Measurements from ENCODE around the gene RNF8.
"Not testable (repeated sequence)": the region's sequence is repeated elsewhere in the genome, so short reads cannot be mapped to it uniquely, and the experiment has no call there.

The RNF8 gene, protein sequence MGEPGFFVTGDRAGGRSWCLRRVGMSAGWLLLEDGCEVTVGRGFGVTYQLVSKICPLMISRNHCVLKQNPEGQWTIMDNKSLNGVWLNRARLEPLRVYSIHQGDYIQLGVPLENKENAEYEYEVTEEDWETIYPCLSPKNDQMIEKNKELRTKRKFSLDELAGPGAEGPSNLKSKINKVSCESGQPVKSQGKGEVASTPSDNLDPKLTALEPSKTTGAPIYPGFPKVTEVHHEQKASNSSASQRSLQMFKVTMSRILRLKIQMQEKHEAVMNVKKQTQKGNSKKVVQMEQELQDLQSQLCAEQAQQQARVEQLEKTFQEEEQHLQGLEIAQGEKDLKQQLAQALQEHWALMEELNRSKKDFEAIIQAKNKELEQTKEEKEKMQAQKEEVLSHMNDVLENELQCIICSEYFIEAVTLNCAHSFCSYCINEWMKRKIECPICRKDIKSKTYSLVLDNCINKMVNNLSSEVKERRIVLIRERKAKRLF

DNA sequence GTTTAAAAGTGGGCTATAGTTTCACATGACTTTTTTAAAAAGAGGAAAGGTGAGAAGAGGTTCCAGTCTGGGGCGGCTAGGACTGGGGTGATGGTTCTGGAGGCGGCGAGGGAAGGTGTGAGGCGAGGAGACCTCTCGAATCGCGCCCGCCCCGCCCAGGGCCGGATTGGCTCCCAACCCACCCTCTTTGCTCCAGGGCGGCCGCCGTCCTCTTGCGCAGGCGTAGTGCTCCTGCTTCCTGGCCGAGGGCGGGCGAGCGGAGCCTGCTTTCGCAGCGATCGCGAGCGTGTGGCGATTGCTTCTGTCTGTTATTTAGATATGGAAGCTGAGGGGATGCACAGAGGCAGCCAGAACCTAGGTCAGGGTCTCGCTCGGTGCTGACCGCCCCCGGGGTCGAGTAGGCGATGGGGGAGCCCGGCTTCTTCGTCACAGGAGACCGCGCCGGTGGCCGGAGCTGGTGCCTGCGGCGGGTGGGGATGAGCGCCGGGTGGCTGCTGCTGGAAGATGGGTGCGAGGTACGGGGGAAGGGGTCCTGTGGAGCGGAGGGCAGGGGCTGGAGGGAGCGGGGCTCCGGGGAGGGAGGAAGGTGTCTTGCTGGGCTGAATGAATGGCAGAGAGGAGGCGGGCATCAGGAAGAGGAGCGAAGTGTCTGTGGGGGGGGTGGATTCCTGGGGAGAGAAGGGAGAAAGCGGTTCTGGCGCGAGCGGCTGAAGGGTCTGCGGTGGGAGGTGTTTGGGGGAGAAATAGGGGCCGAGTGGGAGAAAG lies at the start of gene RNF8:
Gene RNF8 (plus strand): TSS at position 223 of the 765 bp plus-strand sequence. CDS start 182 bp downstream, at position 405.
- peak within 1 kb of the TSS; percentile 71 for H3K27ac ChIP-seq
- peak; percentile 97 for DNase-seq (ENCODE audit: low spot score)
- TF ChIP-seq, protein P1, sequence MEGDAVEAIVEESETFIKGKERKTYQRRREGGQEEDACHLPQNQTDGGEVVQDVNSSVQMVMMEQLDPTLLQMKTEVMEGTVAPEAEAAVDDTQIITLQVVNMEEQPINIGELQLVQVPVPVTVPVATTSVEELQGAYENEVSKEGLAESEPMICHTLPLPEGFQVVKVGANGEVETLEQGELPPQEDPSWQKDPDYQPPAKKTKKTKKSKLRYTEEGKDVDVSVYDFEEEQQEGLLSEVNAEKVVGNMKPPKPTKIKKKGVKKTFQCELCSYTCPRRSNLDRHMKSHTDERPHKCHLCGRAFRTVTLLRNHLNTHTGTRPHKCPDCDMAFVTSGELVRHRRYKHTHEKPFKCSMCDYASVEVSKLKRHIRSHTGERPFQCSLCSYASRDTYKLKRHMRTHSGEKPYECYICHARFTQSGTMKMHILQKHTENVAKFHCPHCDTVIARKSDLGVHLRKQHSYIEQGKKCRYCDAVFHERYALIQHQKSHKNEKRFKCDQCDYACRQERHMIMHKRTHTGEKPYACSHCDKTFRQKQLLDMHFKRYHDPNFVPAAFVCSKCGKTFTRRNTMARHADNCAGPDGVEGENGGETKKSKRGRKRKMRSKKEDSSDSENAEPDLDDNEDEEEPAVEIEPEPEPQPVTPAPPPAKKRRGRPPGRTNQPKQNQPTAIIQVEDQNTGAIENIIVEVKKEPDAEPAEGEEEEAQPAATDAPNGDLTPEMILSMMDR (conservative IDR thresholded peaks at IDR 0.05; ENCODE audit: low read depth) = no peak
- ChIA-PET CTCF (no interaction called here), POLR2A (ENCODE audit: low non-redundant PET) (interaction anchor here (0.9 kb wide), 1 partner anchor 9 kb away, joined by 4 read pairs; no protein-coding TSS in a partner anchor)

DNA sequence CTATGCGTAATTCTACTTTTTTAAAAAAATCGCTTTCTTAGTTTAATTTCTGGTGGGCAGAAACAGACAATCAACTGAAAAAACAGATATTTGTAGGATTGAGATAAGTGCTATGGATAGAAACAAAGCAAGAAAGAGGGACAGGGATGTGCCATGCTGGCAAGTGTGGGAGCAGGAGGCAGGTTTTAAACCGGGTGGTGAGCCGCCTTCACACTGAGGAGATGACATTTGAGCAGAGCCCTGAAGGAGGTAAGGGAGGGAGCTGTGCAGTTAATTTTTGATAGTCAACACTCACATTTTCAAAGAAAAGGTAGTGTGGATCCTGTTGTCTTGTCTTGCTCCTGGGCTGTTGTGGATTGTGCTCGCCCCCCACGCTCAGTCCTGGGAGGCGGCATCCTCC lies 49.0 kb upstream of the RNF8 start:
- CTCF ChIA-PET = interaction anchor here (1.3 to 3.8 kb wide), 2 partner anchors 9 to 62 kb away, joined by 3 to 17 read pairs; no protein-coding TSS in a partner anchor
- TF ChIP-seq, protein P1 (conservative IDR thresholded peaks at IDR 0.05; ENCODE audit: low read depth) = no peak
- H3K27ac ChIP-seq = no peak overlapping the region
- POLR2A ChIA-PET (ENCODE audit: low non-redundant PET) = no interaction called here
- no peak for DNase-seq (ENCODE audit: low spot score)

DNA sequence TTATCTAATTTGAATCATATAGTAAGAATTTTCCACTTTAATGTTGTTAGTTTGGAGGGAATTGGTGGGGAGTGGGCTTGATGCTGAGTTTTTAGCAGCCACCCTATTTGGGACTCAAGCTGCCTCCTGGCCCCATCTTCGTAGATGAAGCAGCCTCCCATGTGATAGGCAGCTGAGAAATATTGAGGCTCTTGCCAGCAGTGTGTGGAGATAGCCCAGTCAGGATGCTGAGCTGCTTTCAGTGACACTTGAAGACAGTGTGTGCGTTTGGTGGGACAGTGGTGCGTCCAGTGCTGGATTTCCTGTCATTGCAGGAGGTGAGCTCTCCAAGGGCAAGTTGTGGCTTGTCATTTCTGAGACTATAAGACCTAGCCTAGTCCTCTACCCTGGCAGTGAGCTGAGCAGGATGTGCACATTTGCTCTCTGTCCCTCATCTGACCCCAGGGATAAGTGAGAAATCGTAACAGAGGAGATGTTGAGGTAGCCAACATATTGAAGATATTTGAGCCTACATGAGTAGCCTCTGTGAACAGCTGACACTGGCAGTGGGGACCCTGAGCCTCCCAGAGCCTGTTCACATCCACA lies 47.9 kb upstream of the RNF8 start:
- POLR2A ChIA-PET (ENCODE audit: low non-redundant PET) = no interaction called here
- TF ChIP-seq, protein P1 (conservative IDR thresholded peaks at IDR 0.05; ENCODE audit: low read depth) = no peak
- CTCF ChIA-PET = interaction anchor here (0.5 to 3.8 kb wide), 2 partner anchors 8 to 47 kb away, joined by 3 to 17 read pairs; no protein-coding TSS in a partner anchor
- DNase-seq (ENCODE audit: low spot score) = peak; percentile 13
- peak overlapping the region; percentile 23 for H3K27ac ChIP-seq

DNA sequence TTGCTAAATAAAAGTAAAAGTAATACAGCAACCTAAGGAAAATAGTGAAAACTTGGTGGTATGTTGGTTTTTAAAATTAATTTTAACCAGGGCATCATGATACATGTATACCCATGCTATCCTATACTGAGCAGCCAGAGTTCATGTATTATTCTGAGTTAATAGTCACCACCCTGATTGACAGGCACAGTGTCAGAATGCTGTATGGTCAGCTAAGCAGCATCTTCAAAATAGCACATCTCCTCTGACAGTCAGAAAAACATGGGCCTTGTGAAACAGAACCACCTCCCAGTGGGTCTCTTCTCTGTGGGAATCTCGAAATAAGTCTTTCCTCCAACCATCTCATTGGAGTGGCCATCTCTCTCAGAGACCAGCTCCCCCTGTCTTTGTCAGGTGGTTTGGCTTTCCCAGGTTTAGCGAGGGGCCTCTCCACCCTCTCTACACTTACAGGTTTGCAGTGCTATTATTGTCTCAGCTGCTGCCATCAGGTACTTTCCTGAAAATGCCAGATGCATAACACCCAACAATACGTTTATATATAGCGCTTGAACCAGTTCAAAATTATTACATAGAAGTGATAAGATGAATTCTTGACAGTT lies 47.1 kb upstream of the RNF8 start:
- POLR2A ChIA-PET (ENCODE audit: low non-redundant PET) = no interaction called here
- no peak overlapping the region for H3K27ac ChIP-seq
- TF ChIP-seq, protein P1 (conservative IDR thresholded peaks at IDR 0.05; ENCODE audit: low read depth) = no peak
- CTCF ChIA-PET = interaction anchor here (3.8 kb wide), 1 partner anchor 7 kb away, joined by 17 read pairs; no protein-coding TSS in a partner anchor
- DNase-seq (ENCODE audit: low spot score) = no peak

DNA sequence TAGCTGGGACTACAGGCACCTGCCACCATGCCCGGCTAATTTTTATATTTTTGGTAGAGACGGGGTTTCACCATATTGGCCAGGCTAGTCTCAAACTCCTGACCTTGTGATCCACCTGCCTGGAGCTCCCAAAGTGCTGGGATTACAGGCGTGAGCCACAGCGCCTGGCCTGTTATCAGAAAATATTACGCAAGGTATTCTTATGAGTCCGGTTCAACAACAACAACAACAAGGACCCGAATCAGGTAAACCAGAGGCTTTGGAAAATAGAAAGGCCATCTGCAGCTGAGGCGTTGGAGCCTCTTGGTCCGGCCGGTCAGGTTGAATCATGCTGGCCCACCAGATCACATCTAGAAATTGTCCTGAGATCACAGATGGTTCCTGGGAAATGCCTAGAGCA lies 46.3 kb upstream of the RNF8 start:
- CTCF ChIA-PET = interaction anchor here (0.5 kb wide), 1 partner anchor 19 kb away, joined by 3 read pairs; no protein-coding TSS in a partner anchor
- POLR2A ChIA-PET (ENCODE audit: low non-redundant PET); DNase-seq (ENCODE audit: low spot score); H3K27ac ChIP-seq: not testable (repeated sequence)

DNA sequence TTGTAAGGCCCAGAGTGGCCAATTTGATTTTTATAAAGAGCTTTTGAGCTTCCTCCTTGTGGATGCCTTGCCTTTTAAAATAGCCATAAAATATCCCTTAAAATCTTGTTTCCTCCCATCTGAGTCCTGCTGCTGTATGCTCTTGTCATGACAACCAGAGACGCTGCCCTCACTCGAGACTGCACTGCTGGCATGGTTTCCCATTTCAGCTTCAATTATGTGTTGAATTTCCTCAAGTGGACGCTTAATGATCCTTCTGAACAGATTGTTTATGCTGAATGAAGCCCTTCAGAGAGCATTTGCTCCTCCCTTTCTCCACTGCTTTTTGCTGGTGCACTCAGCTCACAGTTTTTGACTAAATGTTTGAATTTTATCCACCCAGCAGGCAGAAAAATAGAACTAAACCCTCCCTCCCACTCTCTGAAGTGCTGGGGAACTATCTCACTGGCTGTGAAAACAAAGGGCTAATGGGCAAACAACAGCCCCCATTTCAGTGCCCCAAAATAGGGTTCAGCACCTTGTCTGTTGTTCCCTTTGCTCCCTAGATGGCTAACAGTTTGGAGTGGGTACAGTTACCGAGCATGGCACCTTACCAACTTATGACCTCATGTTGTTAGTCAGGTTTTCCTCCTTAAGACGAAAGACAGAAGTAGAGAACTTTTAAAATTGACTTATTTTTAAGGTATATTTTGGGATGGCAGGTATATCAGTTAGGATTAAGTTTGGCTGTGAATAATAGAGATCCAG lies 45.5 kb upstream of the RNF8 start:
- no peak for DNase-seq (ENCODE audit: low spot score)
- CTCF ChIA-PET = interaction anchor here (0.5 kb wide), 1 partner anchor 18 kb away, joined by 3 read pairs; no protein-coding TSS in a partner anchor
- TF ChIP-seq, protein P1 (conservative IDR thresholded peaks at IDR 0.05; ENCODE audit: low read depth) = no peak
- no peak overlapping the region for H3K27ac ChIP-seq
- POLR2A ChIA-PET (ENCODE audit: low non-redundant PET) = no interaction called here
